HL-60 (cell line): ENCODE measurements around the gene FOLR2.

Source experiments
- DNase-seq, 2 experiments: peaks; one replicate each; pipeline ENCODE4 v3.0.0-alpha.2; 2010 to 2020; ENCODE audit warnings: low read depth in 1 of 2, low spot score in 1 of 2
- H3K27ac ChIP-seq: fragments of 250-450 bp; sonication (Bioruptor Pico); replicated peaks from 2 replicates; pipeline ENCODE4 v1.5.1; 2020; ENCODE audit warnings: mild to moderate bottlenecking, moderate library complexity
- H3K27me3 ChIP-seq: fragments of 250-450 bp; sonication (Bioruptor Pico); 2 replicates; pipeline ENCODE4 v1.5.1; 2021; ENCODE audit warnings: mild to moderate bottlenecking, moderate library complexity; ENCODE audit not compliant: insufficient read depth, poor library complexity, severe bottlenecking
- H3K4me3 ChIP-seq: replicated peaks from 2 replicates; pipeline ENCODE4 v1.5.1; 2011; ENCODE audit warnings: mild to moderate bottlenecking, control low read depth, low read length; ENCODE audit not compliant: insufficient read depth
- CTCF ChIP-seq: IDR thresholded peaks from one replicate; pipeline ENCODE4 v1.5.1; 2011; ENCODE audit warnings: low read length, control low read depth, inconsistent platforms; ENCODE audit not compliant: insufficient read depth
- GABPA ChIP-seq: IDR thresholded peaks from 2 replicates; pipeline ENCODE4 v1.6.1; 2012; ENCODE audit warnings: low read depth
- POLR2AphosphoS5 ChIP-seq: IDR thresholded peaks from 2 replicates; pipeline ENCODE4 v1.6.1; 2012; ENCODE audit warnings: low read depth
- REST ChIP-seq: IDR thresholded peaks from 2 replicates; pipeline ENCODE4 v1.6.1; 2012; ENCODE audit warnings: low read depth; ENCODE audit not compliant: insufficient replicate concordance
- SPI1 ChIP-seq: IDR thresholded peaks from 2 replicates; pipeline ENCODE4 v1.6.1; 2012; ENCODE audit warnings: low read depth, mild to moderate bottlenecking, borderline replicate concordance

FOLR2 gene

GRCh38 chr11:72220696-72221363 lies 4.2 kb downstream of the FOLR2 start:
- DNase-seq = no peak
- no peak overlapping the region for H3K4me3 ChIP-seq
- H3K27ac ChIP-seq = no peak overlapping the region
- no peaks in the 10 kb centered on the region for H3K27me3 ChIP-seq
- TF ChIP-seq POLR2AphosphoS5 = no peak
- no peak for TF ChIP-seq SPI1
- TF ChIP-seq CTCF = no peak
- no peak for TF ChIP-seq REST
- TF ChIP-seq GABPA = no peak

- H3K27ac ChIP-seq = peak overlapping the region; percentile 91; the same call in 1 of the 2 replicates
Measured at GRCh38 chr11:72221386-72222075, 4.9 kb downstream of the FOLR2 start.

More at GRCh38 chr11:72221386-72222075, 4.9 kb downstream of the FOLR2 start:
- Histone ChIP-seq H3K4me3 (no peak overlapping the region), H3K27me3 (no peaks in the 10 kb centered on the region)
- DNase-seq = peak in 1 of 2 experiments; percentile 57
- no peak for TF ChIP-seq REST
- TF ChIP-seq GABPA = no peak
- no peak for TF ChIP-seq POLR2AphosphoS5
- peak; percentile 56; the same call in 1 of the 2 replicates for TF ChIP-seq SPI1
- TF ChIP-seq CTCF = no peak
